ENCODE data around the gene POLR3K. TPM values are rescaled to one million over a fixed set of nuclear protein-coding genes. Genes with fewer than 3 reads are reported as not detected.
A peak's percentile ranks its signal among the peaks of the same experiment; 100 is the strongest.
"Not testable (repeated sequence)": the region's sequence is repeated elsewhere in the genome, so short reads cannot be mapped to it uniquely, and the experiment has no call there.

Gene POLR3K
- total RNA-seq, 2 donors from 2014 or later = 40.6 to 44.3 TPM

DNA sequence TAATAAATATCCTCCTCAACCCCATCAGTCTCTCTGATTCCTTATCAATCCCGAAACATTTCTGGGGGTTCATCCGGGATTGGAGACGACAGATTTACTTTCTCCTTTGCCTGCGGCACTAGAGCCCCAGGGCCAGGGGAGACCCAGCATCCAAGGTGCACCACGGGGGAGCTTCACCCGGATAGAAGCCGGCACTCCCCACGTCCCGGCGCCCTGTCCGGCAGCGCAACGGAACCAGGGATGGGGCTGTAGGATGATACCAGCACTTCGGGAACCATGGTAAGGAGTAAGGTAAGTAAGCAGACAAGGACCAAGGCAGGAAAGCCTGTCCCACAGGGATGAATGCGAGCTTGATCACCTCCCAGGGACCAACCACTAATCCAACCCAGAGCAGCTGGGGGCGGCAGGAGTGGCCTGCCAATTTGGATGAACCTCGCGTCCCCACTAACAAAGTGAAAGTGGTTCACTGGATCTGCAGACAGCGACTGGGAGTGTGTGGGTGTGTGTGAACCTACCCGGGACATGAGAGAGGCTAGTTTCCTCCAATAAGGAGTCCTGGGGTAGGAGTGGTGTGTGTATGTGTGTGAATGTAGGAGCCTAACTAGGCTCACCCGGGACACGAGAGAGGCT, 11.9 kb downstream of the POLR3K start:
- H3K27ac Mint-ChIP-seq = peak overlapping the region in 1 of 2 donors; percentile 89
- peaks cover 11 to 45% of the 10 kb centered on the region in 2 donors for H3K36me3 Mint-ChIP-seq
- H3K9me3 Mint-ChIP-seq = no peaks in the 10 kb centered on the region
- ATAC-seq = no peak
- no peak for DNase-seq (ENCODE audit: low spot score in 2 of 2)

DNA sequence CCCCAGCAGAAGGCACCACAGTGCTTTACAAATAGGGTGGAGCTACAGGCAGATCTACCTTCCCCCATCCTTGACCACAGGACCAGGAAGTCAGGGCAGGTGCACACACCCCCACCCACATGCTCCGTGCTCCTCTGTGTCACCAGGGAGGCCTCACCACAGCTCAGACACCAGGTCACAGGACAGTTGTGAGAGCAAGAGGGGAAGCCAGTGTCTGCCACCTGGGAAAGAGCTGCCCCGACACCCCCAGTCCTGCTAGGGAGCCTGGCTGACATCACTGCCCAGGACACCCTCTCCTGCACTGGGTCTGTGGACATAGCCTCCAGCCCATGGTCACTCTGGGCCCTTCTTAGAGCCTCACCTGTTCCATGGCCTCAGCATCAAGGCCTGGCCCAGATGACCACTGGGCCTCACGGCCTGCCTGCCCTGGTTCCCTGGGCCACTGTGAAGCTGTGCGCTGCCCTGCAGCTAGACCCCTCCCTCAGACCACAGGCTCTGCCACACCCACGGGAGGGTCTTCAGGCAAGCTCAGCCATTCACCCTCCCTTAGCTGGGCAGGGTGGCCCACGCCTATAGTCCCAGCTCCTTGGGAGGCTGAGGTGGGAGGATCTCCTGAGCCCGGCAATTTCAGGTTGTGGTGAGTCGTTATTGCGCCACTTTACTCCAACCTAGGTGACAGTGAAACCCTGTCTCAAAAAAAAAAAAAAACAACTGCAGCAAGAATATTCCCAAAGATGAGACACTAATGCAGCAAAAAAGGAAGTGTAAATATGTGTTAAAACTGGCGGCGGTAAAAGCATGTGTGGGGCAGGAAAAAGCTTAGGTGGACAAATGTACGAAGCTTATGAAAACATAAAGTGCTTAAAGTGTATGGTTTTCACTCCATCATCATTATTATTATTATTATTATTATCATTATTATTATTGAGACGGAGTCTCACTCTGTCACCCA, 14.2 kb downstream of the POLR3K start:
- DNase-seq (ENCODE audit: low spot score in 2 of 2) (no peak), ATAC-seq (peak; percentile 68 to 85)
- peaks cover 7 to 25% of the 10 kb centered on the region in 2 donors for H3K36me3 Mint-ChIP-seq
- H3K9me3 Mint-ChIP-seq = no peaks in the 10 kb centered on the region
- peak overlapping the region; percentile 25 to 65 for H3K27ac Mint-ChIP-seq

DNA sequence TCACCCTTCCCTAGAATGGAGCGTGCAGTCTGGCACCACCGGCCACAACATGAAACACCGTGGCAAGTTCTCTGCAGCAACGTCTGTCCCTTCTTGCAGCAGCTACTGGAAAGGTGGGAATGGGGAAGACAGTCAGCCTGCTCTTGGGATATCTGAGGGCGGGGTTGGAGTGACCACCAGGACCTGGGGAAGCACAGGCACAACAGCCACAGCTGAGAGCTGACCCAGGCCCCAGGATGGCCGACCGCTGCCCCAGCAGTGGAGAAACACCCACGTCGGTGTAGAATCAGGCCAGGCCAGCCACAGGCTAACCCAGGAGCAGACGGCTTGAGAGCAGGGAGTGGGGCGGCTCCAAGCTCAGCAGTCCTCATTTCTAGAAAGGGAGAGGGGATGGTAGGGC, 15.2 kb downstream of the POLR3K start:
- peaks cover 6 to 16% of the 10 kb centered on the region in 2 donors for H3K36me3 Mint-ChIP-seq
- not testable (repeated sequence) for DNase-seq (ENCODE audit: low spot score in 2 of 2); H3K9me3 Mint-ChIP-seq; ATAC-seq
- peak overlapping the region; percentile 65 to 82 for H3K27ac Mint-ChIP-seq

DNA sequence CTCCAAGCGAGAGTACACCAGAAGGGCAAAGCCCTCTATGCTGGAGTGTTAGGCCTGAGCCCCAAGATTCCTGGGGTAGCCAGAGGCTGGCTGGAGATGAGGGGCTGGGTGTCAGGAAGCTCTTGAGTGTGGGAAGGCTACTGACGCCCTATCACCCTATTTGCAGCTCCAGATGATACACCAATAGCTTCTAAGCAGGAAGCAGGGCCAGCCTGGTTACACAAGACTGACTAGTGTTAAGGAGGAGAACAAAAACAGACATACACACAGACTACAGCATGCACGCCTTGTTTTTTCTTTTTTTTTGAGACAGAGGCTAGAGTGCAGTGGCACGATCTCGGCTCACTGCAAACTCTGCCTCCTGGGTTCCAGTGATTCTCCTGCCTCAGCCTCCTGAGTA, 15.9 kb downstream of the POLR3K start:
- no peak for ATAC-seq
- H3K27ac Mint-ChIP-seq = no peak overlapping the region
- no peak for DNase-seq (ENCODE audit: low spot score in 2 of 2)
- no peaks in the 10 kb centered on the region for H3K9me3 Mint-ChIP-seq
- H3K36me3 Mint-ChIP-seq = peaks cover 6 to 9% of the 10 kb centered on the region in 2 donors

DNA sequence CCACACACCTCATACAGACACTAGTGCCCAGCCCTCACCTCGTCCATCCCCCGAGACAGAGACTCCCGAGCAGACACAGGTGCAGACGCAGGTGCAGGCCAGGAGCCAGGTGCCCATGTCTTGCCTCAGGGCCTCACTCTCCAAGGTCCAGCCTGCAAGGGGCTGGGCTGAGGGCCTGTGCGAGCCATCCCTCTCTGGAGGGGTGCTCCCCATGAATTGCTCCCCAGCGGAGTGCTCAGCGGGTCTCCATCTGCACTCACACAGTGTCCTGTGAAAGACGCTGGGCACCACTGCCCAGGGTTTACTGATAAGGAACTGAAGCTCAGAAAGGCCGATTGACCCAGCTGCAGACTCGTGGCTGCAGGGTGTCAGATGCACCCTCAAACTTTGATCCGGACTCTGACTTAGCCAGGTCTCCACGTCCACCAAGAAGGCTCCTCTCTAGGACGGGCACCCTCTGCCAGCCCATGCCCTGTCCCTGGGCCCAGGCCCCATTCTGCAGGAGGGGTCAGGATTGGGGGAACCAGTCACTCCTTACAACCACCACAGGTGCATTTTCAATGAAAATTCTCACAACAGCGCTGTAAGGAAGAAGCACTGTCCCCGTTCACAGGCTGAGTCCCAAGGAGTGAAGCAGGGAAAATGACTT, 16.9 kb downstream of the POLR3K start:
- H3K9me3 Mint-ChIP-seq = no peaks in the 10 kb centered on the region
- DNase-seq (ENCODE audit: low spot score in 2 of 2) = no peak
- no peak overlapping the region for H3K27ac Mint-ChIP-seq
- no peak for ATAC-seq
- H3K36me3 Mint-ChIP-seq = no peaks in the 10 kb centered on the region

DNA sequence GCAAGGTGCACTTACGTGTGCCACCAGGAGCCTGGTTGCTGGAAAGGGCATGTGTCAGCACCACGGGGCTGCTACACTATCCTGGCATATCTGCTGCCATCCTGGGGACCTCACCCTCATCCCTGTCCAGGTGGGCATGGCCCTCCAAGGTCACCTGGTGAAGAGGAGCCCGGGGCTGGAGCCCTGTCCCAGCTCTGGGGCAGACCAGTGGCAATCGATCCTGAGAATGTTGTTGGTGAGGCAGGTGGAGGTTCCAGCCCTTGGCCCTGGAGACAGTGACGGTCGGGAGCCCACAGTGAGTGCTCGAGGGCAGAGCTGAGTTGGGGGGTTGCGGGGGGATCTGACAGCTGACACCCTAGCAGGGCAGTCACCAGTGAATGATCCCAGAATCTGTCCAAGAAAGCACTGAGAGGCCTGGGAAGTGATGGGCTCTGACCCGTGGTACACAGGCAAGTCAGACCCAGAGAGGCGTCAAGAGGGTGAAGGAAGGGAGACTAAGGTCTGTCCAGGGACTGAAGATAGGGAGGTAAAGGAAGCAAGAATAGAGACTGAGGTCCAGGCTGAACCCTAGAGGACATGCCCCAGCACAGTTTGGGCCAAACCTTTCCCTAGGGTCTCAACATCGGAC, 17.6 kb downstream of the POLR3K start:
- ATAC-seq (no peak), DNase-seq (ENCODE audit: low spot score in 2 of 2) (no peak)
- Mint-ChIP-seq H3K9me3 (no peaks in the 10 kb centered on the region), H3K36me3 (no peaks in the 10 kb centered on the region), H3K27ac (no peak overlapping the region)

DNA sequence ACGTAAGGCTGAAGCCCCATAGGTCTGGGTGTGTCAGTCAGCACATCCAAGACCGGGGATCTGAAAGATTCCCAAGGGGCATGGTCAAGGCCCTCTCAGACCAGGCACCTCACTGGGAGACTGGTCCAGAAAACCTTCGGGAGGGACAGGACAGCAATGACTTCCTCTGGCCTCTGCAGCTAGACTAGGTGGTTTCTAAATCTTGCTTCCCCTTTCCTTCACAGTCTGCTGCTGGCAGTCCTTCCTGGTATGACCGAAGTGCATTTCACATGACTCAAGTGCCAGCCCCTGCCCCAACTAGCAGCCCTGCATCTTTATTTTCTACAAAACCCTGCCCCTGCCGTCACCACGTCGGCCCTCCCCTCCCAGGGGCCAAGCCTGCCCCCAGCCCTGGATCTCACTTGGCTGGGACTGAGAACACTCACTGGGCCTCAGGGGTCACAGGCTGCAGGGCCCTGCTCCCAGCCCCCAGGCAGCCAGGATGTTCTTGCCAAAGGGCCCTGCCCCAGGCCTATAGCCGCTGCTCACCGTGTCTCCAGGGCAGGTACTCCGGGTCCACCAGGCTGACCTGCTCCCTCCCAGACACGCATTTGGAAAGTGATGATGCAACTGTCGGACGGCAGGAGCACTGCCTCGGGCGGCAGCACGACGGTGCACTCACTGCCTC, 18.3 kb downstream of the POLR3K start:
- DNase-seq (ENCODE audit: low spot score in 2 of 2) = no peak

DNA sequence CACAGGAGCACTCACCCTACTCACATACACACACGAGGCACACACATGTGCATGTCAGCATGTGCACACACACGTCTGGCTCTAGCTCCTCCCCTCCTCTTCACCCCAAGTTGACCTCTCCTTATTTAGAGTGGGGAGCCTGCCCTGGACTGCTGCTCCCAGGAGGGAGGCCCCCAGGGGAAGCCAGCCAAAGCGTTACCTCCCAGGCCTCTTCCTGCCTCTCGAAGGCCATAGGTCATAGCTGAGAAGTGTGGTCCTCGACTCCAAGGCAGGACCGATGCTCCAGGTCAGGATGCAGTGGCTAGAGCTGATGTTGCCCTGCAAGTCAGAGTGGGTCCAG, 18.8 kb downstream of the POLR3K start:
- DNase-seq (ENCODE audit: low spot score in 2 of 2) = no peak
- Mint-ChIP-seq H3K36me3 (no peaks in the 10 kb centered on the region), H3K27ac (no peak overlapping the region), H3K9me3 (no peaks in the 10 kb centered on the region)
- ATAC-seq = no peak

More for the DNA sequence above, 18.3 kb downstream of the POLR3K start:
- Mint-ChIP-seq H3K9me3 (no peaks in the 10 kb centered on the region), H3K36me3 (no peaks in the 10 kb centered on the region), H3K27ac (no peak overlapping the region)
- no peak for ATAC-seq

DNA sequence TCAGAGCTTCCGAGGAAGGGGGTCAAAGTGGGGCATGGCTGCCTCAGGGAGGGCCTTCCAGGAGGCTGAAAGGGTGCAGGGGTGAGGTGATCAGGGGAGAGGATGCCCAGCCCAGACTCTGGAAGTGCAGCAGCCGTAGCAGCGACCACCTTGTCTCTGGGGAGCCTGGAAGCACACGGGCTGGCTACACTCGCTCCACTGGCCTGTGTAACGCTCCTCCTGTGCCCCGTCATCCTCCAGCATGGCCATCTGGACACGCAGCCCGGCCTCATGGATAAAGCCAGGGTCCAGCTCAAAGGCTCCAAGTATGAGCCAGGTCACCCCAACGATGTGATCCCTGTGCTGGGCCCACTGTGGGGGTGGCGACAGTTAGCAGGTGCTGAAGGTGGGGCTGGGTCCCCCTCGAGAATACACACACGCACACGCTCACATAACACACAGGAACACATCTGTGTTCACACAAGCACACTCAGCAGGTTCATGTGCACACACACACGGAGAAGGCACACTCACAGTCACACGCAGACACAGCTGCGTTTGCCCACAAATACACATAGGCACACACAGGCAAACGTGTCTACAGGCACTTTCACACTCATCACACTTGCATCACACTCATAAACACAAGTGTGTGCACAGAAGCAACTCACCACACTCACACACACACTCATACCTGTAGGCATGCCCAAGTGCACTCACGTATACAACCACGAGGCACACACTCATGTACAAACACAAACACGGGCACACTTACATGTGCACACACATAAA, 19.3 kb downstream of the POLR3K start:
- ATAC-seq (peak in 1 of 2 donors; percentile 6), DNase-seq (ENCODE audit: low spot score in 2 of 2) (no peak)
- H3K27ac Mint-ChIP-seq = no peak overlapping the region
- no peaks in the 10 kb centered on the region for H3K9me3 Mint-ChIP-seq
- H3K36me3 Mint-ChIP-seq = no peaks in the 10 kb centered on the region

DNA sequence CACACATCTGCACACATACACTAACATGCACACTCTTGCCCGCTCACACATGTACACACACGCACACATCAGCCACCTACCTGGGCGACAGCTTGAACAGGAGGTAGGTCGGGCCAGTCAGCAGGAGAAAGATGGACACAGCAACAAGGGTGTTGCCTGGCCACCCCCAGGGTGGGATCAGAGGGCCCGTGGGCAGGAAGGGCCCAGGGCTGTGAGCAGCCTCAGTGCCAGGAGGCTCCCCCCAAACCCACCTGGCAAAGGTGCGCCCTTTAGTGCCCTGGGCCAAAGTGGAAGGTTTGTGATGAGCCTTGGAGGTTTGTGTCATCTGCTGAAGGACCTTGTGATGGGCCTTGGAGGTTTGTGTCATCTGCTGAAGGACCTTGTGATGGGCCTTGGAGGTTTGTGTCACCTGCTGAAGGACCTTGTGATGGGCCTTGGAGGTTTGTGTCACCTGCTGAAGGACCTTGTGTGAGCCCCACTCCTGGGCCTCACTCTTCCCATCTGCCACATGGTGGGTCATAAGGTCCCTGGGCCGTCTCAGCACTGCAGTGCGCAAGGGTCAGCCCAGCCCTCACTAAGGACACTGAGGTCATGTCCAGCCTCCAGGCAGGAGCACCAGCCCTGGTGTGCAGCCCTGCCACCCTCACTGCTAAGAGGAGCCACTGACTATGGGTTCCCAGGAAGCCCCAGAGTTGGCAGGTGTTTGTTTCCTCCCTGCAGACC, 20.1 kb downstream of the POLR3K start:
- not testable (repeated sequence) for ATAC-seq; H3K9me3 Mint-ChIP-seq; H3K36me3 Mint-ChIP-seq; DNase-seq (ENCODE audit: low spot score in 2 of 2); H3K27ac Mint-ChIP-seq

DNA sequence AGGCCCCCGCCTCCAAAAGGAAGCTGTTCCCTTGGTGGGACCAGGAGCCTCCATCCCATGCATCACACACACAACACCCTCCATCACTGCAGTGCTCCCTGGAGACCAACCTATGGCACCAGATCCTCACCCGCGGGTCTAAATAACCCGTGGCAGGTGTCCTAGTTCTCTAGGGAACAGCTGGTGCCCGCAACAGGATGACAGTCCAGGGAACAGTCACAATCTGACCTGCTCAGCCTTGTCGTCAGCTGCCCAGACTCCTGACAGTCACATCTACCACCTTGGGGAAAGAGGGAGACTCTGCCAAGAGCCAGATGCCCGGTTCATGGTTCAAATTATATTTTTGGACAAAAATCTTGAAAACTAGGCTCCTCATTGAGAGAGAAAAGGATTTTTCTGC, 22.8 kb downstream of the POLR3K start:
- H3K36me3 Mint-ChIP-seq; H3K9me3 Mint-ChIP-seq; ATAC-seq; DNase-seq (ENCODE audit: low spot score in 2 of 2); H3K27ac Mint-ChIP-seq: not testable (repeated sequence)

DNA sequence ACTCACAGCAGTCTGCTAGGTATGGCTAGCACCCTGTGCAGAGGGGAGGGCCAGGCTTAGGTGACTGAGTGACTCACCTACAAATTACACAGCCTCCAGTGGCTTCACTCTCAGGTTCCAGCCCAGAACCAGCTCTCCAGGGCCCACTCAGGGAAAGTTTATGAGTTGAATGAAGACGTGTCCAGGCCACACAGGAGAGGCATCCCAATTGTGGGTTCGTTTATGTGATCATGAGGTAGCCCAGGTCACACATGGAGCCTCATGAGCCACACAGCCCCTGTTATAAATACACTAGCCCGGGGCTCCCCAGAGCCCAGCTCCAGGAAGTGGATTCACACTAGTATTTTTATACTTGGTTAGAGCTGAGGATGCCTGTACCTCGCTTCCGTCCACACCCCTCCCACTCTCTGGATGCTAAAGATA, 27.5 kb downstream of the POLR3K start:
- H3K9me3 Mint-ChIP-seq; H3K27ac Mint-ChIP-seq; H3K36me3 Mint-ChIP-seq; DNase-seq (ENCODE audit: low spot score in 2 of 2): not testable (repeated sequence)
- ATAC-seq = peak; percentile 53 to 84

DNA sequence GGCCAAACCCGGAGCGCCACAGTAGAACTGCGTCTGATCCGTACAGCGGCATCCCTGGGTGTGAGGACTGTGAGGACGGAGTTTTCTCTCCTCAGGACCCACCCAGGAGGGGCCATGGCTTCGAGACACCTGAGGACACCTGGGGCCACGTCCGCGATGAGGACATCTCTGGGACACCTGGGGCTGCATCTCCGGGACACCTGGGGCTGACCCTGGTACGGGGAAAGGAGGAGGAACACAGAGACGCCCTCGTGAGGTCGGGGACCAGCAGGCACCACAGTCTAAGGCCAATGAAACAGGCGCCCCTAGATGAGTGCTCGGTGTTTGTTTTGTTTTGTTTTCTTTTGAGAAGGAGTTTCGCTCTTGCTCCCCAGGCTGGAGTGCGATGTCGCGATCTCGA, 29.3 kb downstream of the POLR3K start:
- ATAC-seq; H3K36me3 Mint-ChIP-seq; H3K27ac Mint-ChIP-seq; DNase-seq (ENCODE audit: low spot score in 2 of 2); H3K9me3 Mint-ChIP-seq: not testable (repeated sequence)

DNA sequence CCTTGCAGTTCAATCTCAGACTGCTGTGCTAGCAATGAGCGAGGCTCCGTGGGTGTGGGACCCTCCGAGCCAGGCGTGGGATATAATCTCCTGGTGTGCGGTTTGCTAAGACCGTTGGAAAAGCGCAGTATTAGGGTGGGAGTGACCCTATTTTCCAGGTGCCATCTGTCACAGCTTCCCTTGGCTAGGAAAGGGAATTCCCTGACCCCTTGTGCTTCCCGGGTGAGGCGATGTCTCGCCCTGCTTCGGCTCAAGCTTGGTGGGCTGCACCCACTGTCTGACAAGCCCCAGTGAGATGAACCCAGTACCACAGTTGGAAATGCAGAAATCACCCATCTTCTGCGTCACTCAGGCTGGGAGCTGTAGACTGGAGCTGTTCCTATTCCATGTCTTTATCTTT, 32.5 kb downstream of the POLR3K start:
- H3K9me3 Mint-ChIP-seq; DNase-seq (ENCODE audit: low spot score in 2 of 2); ATAC-seq; H3K27ac Mint-ChIP-seq; H3K36me3 Mint-ChIP-seq: not testable (repeated sequence)

DNA sequence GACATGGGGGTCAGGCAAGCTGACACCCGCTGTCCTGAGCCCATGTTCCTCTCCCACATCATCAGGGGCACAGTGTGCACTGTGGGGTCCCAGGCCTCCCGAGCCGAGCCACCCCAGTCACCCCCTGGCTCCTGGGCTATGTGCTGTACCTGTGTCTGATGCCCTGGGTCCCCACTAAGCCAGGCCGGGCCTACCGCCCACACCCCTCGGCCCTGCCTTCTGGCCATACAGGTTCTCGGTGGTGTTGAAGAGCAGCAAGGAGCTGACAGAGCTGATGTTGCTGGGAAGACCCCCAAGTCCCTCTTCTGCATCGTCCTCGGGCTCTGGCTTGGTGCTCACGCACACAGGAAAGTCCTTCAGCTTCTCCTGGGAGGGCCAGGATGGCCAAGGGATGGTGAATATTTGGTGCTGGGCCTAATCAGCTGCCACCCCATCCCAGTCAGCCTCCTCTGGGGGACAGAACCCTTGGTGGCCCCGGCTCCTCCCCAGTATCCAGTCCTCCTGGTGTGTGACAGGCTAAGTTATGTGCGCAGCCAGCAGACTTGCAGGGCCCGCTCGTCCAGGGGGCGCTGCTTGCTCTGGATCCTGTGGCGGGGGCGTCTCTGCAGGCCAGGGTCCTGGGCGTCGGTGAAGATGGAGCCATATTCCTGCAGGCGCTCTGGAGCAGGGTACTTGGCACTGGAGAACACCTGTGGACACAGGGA, 36.2 kb downstream of the POLR3K start:
- not testable (repeated sequence) for H3K36me3 Mint-ChIP-seq; H3K27ac Mint-ChIP-seq; H3K9me3 Mint-ChIP-seq; DNase-seq (ENCODE audit: low spot score in 2 of 2); ATAC-seq
